ENCODE results near the gene GDF3.

DNA sequence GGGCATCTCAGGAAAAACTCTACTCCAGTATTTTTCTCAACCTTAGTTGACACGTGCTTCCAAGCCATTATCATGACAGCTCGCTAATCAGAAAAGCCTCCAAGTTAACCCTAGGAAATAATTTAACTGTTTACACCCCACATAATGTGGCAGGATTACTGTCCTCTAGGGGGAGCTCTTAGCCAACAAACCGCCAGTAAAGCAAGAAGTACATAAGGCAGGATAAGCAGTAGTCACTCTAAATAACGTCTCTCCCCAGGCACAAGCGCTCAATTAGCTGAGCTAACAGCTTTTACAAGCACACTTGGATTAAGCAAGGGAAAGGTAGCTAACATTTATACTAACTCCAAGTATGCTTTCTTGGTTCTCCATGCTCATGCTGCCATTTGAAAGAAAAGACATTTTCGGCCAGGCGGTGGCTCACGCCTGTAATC, 52.7 kb downstream of the GDF3 start:
- TF ChIP-seq, protein P1, sequence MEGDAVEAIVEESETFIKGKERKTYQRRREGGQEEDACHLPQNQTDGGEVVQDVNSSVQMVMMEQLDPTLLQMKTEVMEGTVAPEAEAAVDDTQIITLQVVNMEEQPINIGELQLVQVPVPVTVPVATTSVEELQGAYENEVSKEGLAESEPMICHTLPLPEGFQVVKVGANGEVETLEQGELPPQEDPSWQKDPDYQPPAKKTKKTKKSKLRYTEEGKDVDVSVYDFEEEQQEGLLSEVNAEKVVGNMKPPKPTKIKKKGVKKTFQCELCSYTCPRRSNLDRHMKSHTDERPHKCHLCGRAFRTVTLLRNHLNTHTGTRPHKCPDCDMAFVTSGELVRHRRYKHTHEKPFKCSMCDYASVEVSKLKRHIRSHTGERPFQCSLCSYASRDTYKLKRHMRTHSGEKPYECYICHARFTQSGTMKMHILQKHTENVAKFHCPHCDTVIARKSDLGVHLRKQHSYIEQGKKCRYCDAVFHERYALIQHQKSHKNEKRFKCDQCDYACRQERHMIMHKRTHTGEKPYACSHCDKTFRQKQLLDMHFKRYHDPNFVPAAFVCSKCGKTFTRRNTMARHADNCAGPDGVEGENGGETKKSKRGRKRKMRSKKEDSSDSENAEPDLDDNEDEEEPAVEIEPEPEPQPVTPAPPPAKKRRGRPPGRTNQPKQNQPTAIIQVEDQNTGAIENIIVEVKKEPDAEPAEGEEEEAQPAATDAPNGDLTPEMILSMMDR (IDR thresholded peaks at IDR 0.05; ENCODE audit: low read length), result peak; percentile 83
- TF ChIP-seq EZH2 (IDR thresholded peaks at IDR 0.05; ENCODE audit: borderline replicate concordance, low read length), result no peak

Data from OCI-LY1 (cell line).